Measurements from ENCODE around the gene MYEOV.

The MYEOV gene

DNA sequence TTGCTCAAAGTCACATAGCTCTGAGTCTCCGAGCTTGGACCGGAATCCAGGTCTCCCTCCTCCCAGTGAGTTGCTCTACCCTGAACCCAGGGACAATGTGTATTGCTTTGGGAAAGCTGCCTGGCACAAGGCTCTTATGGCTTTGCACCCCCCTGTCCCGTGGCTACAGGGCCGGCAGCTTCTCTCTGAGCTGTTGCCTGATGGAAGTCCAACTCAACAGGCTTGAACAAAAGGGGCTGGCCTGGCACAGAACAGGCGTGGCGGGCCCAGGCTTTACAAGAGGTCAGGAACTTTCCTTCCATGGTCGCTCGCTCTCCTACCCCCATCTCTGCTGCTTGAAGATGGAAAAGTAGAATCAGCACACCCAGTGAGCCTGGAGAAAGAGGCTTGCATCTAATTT, 34.3 kb downstream of the MYEOV start:
- H3K27me3 ChIP-seq (ENCODE audit: control insufficient read depth, insufficient read depth, low read length, poor library complexity, severe bottlenecking) = no peaks in the 10 kb centered on the region
- no peaks in the 10 kb centered on the region for H3K4me1 ChIP-seq (ENCODE audit: control insufficient read depth, insufficient read depth, low read length)
- H3K9me3 ChIP-seq (ENCODE audit: control insufficient read depth, low read length) = no peaks in the 10 kb centered on the region
- 85 to 88% methylated on average over 8 of the region's 8 CpGs for WGBS, 2 experiments
- no peaks in the 10 kb centered on the region for H3K36me3 ChIP-seq (ENCODE audit: control insufficient read depth, insufficient read depth, low read length)
- H3K27ac ChIP-seq (ENCODE audit: insufficient read depth, low read depth, low read length, poor library complexity, severe bottlenecking) = no peak overlapping the region
- H3K4me3 ChIP-seq (ENCODE audit: insufficient read depth, low read depth, low read length) = no peak overlapping the region

DNA sequence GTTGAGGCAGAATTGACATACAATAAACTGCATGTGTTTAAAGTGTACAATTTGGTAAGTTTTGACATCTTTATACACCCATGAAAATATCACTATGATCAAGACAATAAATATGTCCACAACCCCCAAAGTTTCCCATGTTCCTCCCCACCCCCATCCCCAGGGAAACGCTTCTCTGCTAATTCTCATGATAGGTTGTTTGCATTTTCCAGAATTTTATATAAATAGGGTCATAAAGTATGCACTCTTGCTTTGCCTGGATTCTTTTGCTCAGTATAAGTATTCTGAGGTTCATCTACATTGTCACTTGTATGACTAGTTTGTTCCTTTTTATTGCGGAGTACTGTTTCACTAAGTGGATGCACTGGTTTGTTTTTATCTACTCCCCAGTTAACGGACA, 35.6 kb downstream of the MYEOV start:
- Histone ChIP-seq H3K27me3 (ENCODE audit: control insufficient read depth, insufficient read depth, low read length, poor library complexity, severe bottlenecking) (no peaks in the 10 kb centered on the region), H3K4me1 (ENCODE audit: control insufficient read depth, insufficient read depth, low read length) (no peaks in the 10 kb centered on the region), H3K27ac (ENCODE audit: insufficient read depth, low read depth, low read length, poor library complexity, severe bottlenecking) (no peak overlapping the region), H3K4me3 (ENCODE audit: insufficient read depth, low read depth, low read length) (no peak overlapping the region), H3K9me3 (ENCODE audit: control insufficient read depth, low read length) (no peaks in the 10 kb centered on the region), H3K36me3 (ENCODE audit: control insufficient read depth, insufficient read depth, low read length) (no peaks in the 10 kb centered on the region)
- 88 to 92% methylated on average over 2 to 3 of the region's 3 CpGs for WGBS, 2 experiments

DNA sequence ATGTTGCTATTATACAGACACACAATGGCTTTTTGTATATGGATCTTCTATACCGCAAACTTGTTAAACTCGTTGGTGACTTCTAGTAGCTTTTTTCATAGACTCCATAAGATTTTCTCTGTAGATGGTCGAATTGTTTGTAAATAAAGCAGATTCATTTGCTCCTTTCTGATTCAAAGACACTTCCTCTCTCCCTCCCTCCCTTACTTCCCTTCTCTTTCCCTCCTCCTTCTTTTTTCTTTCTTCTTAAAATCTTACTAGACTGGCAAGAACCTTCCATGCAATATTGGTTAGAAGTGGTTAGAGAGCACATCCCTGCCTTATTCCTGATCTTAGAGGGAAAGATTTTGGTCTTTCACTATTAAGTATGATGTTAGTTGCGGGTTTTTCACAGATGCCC, 36.4 kb downstream of the MYEOV start:
- no peak overlapping the region for H3K27ac ChIP-seq (ENCODE audit: insufficient read depth, low read depth, low read length, poor library complexity, severe bottlenecking)
- H3K36me3 ChIP-seq (ENCODE audit: control insufficient read depth, insufficient read depth, low read length) = no peaks in the 10 kb centered on the region
- 75 to 90% methylated on average over 4 of the region's 4 CpGs for WGBS, 2 experiments
- no peak overlapping the region for H3K4me3 ChIP-seq (ENCODE audit: insufficient read depth, low read depth, low read length)
- no peaks in the 10 kb centered on the region for H3K9me3 ChIP-seq (ENCODE audit: control insufficient read depth, low read length)
- no peaks in the 10 kb centered on the region for H3K4me1 ChIP-seq (ENCODE audit: control insufficient read depth, insufficient read depth, low read length)
- H3K27me3 ChIP-seq (ENCODE audit: control insufficient read depth, insufficient read depth, low read length, poor library complexity, severe bottlenecking) = no peaks in the 10 kb centered on the region

DNA sequence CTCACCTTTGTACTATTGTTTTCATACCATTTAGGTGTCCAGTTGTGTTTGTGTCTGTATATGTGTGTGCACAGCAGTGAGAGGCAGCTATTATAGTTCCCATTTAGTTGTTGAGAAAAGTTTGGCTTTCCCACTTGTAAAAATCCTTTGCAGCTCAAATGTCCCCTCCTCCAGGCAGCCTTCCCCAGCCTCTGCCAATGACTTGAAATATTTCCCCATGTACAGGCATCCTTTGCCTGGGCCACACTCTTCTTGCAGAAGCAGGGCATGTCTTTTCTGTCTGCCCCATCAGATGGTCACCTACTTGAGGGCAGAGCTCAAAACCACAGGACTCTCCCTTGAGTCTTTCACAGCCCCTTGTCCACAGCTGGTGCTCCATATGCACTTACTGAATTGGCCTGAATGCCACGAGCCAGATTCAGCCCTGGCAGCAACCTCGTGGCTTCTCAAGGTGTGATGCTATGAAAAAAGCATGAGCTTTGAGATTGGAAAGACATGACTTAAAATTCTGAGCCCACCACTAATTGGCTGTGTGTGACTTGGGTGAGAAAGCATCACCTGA, 39.3 kb downstream of the MYEOV start:
- Histone ChIP-seq H3K4me1 (ENCODE audit: control insufficient read depth, insufficient read depth, low read length) (no peaks in the 10 kb centered on the region), H3K9me3 (ENCODE audit: control insufficient read depth, low read length) (no peaks in the 10 kb centered on the region), H3K36me3 (ENCODE audit: control insufficient read depth, insufficient read depth, low read length) (no peaks in the 10 kb centered on the region), H3K4me3 (ENCODE audit: insufficient read depth, low read depth, low read length) (no peak overlapping the region), H3K27ac (ENCODE audit: insufficient read depth, low read depth, low read length, poor library complexity, severe bottlenecking) (no peak overlapping the region), H3K27me3 (ENCODE audit: control insufficient read depth, insufficient read depth, low read length, poor library complexity, severe bottlenecking) (no peaks in the 10 kb centered on the region)
- whole genome bisulfite sequencing, 2 experiments = 88 to 97% methylated on average over 2 of the region's 2 CpGs

DNA sequence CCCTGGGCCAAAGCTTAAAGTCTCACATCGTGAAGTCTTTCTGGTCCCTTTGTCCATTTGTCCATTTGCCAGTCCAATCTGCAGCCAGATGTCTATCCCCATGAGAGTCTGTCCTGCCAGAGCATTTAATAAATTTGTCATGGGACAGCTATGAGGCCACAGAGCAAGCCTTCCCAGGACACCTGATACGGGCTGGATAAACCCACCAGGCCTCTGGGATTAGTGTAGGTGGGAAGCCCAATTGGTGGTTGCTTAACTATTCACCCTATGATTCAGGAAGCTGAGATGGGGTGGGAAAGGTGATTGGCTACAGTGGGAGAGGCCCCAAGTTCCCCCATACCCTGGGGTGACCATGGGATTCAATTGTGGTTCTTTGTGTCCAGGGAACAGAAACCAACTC, 39.9 kb downstream of the MYEOV start:
- H3K36me3 ChIP-seq (ENCODE audit: control insufficient read depth, insufficient read depth, low read length) = no peaks in the 10 kb centered on the region
- no peaks in the 10 kb centered on the region for H3K4me1 ChIP-seq (ENCODE audit: control insufficient read depth, insufficient read depth, low read length)
- 91 to 95% methylated on average over 2 of the region's 2 CpGs for WGBS, 2 experiments
- H3K9me3 ChIP-seq (ENCODE audit: control insufficient read depth, low read length) = no peaks in the 10 kb centered on the region
- H3K27ac ChIP-seq (ENCODE audit: insufficient read depth, low read depth, low read length, poor library complexity, severe bottlenecking) = no peak overlapping the region
- no peaks in the 10 kb centered on the region for H3K27me3 ChIP-seq (ENCODE audit: control insufficient read depth, insufficient read depth, low read length, poor library complexity, severe bottlenecking)
- H3K4me3 ChIP-seq (ENCODE audit: insufficient read depth, low read depth, low read length) = no peak overlapping the region

DNA sequence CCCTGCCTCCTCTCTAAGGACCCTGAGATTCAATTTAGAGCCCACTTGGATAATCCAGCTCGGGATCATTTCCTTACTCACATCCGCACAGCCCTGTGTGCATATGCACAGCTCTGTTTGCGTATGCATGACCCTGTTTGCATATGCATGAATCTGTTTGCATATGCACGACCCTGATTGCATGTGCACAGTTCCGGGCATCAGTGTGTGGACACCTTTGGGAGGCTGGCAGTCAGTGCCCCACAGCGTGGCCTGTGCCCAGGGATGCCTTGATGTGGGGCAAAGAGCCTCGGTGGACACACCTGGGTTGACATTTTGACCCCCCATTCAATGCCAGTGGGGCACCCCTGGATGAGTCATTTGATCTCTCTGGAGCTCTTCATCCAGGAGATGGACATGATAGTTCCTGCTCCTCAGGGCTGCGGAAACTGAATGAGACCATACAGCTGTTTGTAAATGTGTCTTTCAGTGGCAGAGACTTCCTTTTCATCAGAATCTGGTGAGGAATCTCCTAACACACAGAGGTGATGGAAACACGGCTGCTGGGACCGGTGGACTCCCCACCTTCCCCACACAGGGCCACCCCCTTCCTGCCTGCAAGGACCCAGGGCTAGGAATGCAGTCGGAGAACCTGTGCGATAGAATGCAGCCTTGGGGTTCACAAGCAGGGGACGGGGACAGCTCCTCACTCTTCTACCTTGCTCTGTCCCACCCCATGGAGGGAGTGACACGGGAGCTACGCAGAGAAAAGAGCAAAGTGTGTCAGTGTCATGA, 41.2 kb downstream of the MYEOV start:
- no peak overlapping the region for H3K27ac ChIP-seq (ENCODE audit: insufficient read depth, low read depth, low read length, poor library complexity, severe bottlenecking)
- no peaks in the 10 kb centered on the region for H3K27me3 ChIP-seq (ENCODE audit: control insufficient read depth, insufficient read depth, low read length, poor library complexity, severe bottlenecking)
- no peak overlapping the region for H3K4me3 ChIP-seq (ENCODE audit: insufficient read depth, low read depth, low read length)
- H3K9me3 ChIP-seq (ENCODE audit: control insufficient read depth, low read length) = no peaks in the 10 kb centered on the region
- no peaks in the 10 kb centered on the region for H3K36me3 ChIP-seq (ENCODE audit: control insufficient read depth, insufficient read depth, low read length)
- no peaks in the 10 kb centered on the region for H3K4me1 ChIP-seq (ENCODE audit: control insufficient read depth, insufficient read depth, low read length)
- WGBS, 2 experiments = 93 to 94% methylated on average over 15 of the region's 15 CpGs

DNA sequence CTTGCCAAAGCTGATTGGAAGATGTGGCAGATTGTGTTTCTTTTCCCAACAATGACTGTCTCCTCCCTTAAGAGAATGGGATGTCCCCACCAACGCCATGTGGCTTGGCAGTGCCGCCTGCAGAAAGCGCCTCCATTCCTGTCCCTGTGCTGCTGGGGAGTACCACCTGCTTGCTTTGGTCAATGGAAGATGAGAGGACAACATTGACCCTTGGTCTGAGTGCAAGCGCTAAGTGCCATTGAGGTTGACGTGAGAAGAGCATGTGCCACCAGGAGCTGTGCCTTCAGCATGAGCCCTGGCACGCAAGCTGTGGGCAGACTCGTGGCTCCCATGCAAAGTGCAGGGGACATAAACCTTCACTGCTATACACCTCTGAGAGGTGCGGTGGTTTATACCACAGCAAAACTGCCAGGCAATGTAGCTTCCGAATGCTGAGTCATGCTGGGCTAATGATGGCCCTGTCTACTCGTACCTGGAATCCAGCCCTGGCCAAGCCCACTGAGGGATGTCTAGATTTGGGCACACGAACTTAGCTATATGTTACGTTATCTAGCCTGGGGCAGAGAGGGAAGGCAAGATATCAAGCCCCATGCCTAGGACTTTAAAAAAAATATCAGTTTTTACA, 41.9 kb downstream of the MYEOV start:
- no peak overlapping the region for H3K4me3 ChIP-seq (ENCODE audit: insufficient read depth, low read depth, low read length)
- H3K9me3 ChIP-seq (ENCODE audit: control insufficient read depth, low read length) = no peaks in the 10 kb centered on the region
- H3K36me3 ChIP-seq (ENCODE audit: control insufficient read depth, insufficient read depth, low read length) = no peaks in the 10 kb centered on the region
- H3K4me1 ChIP-seq (ENCODE audit: control insufficient read depth, insufficient read depth, low read length) = no peaks in the 10 kb centered on the region
- H3K27ac ChIP-seq (ENCODE audit: insufficient read depth, low read depth, low read length, poor library complexity, severe bottlenecking) = no peak overlapping the region
- no peaks in the 10 kb centered on the region for H3K27me3 ChIP-seq (ENCODE audit: control insufficient read depth, insufficient read depth, low read length, poor library complexity, severe bottlenecking)
- WGBS, 2 experiments = 94 to 97% methylated on average over 12 of the region's 12 CpGs

DNA sequence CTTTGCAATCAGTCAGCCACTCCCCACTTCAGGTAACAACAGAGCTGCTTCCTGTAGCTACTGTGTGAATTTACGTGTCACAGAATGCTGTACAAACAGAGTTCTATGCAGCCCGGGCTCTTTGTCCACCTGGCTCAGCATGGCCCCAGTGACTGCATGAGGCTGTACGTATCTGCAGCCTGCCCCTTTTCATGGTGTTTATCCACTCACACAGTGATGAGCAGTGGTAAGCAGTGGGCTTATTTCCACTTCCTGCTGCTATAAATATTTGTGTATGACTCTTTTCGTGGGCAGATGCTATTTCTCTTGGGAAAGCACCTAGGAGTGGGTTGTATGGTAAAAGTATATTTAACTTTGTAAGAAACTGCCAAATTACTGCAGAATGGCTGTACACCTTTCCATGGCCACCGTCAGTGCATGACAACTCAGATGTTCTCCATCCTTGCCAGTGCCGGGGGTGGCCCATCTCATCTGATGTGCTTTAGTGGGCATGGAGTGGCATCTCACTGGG, 43.3 kb downstream of the MYEOV start:
- Histone ChIP-seq H3K36me3 (ENCODE audit: control insufficient read depth, insufficient read depth, low read length) (no peaks in the 10 kb centered on the region), H3K27ac (ENCODE audit: insufficient read depth, low read depth, low read length, poor library complexity, severe bottlenecking) (no peak overlapping the region), H3K4me3 (ENCODE audit: insufficient read depth, low read depth, low read length) (no peak overlapping the region), H3K4me1 (ENCODE audit: control insufficient read depth, insufficient read depth, low read length) (no peaks in the 10 kb centered on the region), H3K9me3 (ENCODE audit: control insufficient read depth, low read length) (no peaks in the 10 kb centered on the region), H3K27me3 (ENCODE audit: control insufficient read depth, insufficient read depth, low read length, poor library complexity, severe bottlenecking) (no peaks in the 10 kb centered on the region)
- WGBS, 2 experiments = 86 to 88% methylated on average over 6 of the region's 6 CpGs

DNA sequence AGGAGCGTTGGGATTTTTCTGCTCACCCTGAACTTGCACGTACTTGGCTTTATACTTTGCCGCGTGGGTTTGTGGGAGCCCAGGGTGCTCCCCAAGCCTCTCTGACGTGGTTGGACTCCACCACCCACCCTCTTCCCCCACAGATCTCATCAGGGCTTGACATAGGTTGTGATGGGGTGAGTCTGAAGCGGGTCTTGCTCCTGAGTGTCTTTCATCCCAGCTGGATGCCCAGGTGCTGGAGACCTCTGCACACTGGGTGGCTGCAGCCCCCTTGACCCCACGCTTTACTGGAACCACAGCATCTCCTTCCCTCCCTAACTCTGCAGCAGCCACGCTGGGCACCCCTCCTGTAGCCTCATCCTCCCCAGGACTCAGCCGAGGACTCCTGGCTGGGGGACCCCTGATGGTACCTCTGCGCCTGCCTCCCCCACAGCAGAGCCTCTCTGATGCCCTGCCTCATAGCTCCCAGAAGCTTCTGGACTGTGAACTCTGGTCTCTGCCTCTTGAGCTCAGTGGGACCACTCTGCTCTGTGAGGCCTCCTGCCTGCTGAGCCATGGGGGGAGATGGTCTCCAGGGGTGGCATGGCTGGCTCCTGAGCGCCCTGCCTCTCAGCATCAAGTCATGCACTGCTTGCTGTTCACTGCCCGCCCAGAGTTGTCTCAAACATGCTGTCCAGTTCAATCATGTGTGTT, 45.2 kb downstream of the MYEOV start:
- Histone ChIP-seq H3K27me3 (ENCODE audit: control insufficient read depth, insufficient read depth, low read length, poor library complexity, severe bottlenecking) (no peaks in the 10 kb centered on the region), H3K27ac (ENCODE audit: insufficient read depth, low read depth, low read length, poor library complexity, severe bottlenecking) (no peak overlapping the region), H3K36me3 (ENCODE audit: control insufficient read depth, insufficient read depth, low read length) (no peaks in the 10 kb centered on the region), H3K4me3 (ENCODE audit: insufficient read depth, low read depth, low read length) (no peak overlapping the region), H3K9me3 (ENCODE audit: control insufficient read depth, low read length) (no peaks in the 10 kb centered on the region), H3K4me1 (ENCODE audit: control insufficient read depth, insufficient read depth, low read length) (no peaks in the 10 kb centered on the region)
- 93 to 94% methylated on average over 11 to 12 of the region's 12 CpGs for WGBS, 2 experiments

DNA sequence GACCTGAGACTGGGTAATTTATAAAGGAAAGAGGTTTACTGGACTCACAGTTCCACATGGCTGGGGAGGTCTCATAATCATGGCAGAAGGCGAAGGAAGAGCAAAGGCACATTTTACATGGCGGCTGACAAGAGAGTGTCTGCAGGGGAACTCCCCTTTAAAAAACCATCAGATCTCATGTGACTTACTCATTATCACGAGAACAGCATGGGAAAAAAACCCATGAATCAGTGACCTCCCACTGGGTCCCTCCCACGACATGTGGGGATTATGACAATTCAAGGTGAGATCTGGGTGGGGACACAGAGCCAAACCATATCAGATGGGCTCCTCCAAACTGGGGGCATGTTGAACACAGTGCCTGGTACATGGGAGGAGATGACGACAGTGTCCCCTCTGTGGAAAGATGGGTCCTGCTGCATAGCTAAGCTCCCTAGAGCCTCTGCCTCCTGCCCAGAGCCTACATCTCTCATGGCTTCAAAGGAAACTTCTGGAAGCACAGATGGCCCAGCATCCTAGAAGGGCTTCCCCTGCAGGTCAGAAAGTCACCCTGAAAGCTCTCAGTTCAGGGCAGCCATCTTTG, 46.1 kb downstream of the MYEOV start:
- no peaks in the 10 kb centered on the region for H3K27me3 ChIP-seq (ENCODE audit: control insufficient read depth, insufficient read depth, low read length, poor library complexity, severe bottlenecking)
- WGBS, 2 experiments = 91 to 93% methylated on average over 5 of the region's 5 CpGs
- H3K4me3 ChIP-seq (ENCODE audit: insufficient read depth, low read depth, low read length) = no peak overlapping the region
- no peaks in the 10 kb centered on the region for H3K4me1 ChIP-seq (ENCODE audit: control insufficient read depth, insufficient read depth, low read length)
- no peaks in the 10 kb centered on the region for H3K9me3 ChIP-seq (ENCODE audit: control insufficient read depth, low read length)
- H3K36me3 ChIP-seq (ENCODE audit: control insufficient read depth, insufficient read depth, low read length) = no peaks in the 10 kb centered on the region
- no peak overlapping the region for H3K27ac ChIP-seq (ENCODE audit: insufficient read depth, low read depth, low read length, poor library complexity, severe bottlenecking)

All from ectodermal cell (in vitro differentiated cells).